Measurements from ENCODE around the gene CGA.

CGA gene

GRCh38 chr6:87092435-87092834 is 2.5 kb downstream of the CGA start:
- H3K4me3 ChIP-seq (ENCODE audit: low read depth, low read length), result no peak overlapping the region
- no peak for TF ChIP-seq CTCF (IDR thresholded peaks at IDR 0.05; ENCODE audit: low read depth, low read length)

DNA sequence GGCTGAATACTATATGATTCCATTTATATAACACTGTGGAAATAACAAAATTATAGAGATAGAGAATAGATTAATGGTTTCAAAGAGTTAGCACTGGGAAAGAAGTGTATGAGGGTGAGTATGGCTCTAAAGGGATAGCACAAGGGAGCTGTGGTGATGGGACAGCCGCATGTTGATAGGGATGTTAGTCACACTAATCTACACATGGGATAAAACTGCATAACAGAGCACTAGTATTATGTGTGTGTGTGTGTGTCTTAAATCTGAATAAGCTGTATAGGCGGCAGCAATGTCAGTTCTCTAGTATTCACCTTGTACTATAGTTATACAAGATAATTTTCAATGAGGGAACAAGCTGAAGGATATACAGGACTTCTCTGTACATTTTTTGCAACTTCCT is 5.8 kb downstream of the CGA start:
- no peak overlapping the region for H3K4me3 ChIP-seq (ENCODE audit: low read depth, low read length)
- TF ChIP-seq CTCF (IDR thresholded peaks at IDR 0.05; ENCODE audit: low read depth, low read length), result no peak

DNA sequence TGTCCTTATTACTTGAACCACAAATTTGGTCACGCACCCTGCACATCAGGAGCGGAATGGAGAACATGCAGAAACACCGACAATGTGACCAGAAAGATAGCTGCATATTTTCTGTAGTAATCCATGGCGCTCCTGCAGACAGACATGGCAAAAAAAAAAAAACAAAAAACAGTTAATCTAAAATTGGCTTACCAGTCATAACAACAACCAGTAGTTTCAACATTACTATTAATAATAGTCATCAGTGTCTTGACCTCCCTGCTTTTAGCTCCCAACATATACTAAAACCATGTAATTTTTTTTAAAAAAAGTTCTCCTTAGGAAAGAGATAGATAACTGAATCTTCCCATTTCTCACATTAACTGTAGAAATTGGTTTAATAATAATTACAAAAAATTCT is 6.8 kb downstream of the CGA start:
- no peak overlapping the region for H3K4me3 ChIP-seq (ENCODE audit: low read depth, low read length)
- TF ChIP-seq CTCF (IDR thresholded peaks at IDR 0.05; ENCODE audit: low read depth, low read length), result no peak

DNA sequence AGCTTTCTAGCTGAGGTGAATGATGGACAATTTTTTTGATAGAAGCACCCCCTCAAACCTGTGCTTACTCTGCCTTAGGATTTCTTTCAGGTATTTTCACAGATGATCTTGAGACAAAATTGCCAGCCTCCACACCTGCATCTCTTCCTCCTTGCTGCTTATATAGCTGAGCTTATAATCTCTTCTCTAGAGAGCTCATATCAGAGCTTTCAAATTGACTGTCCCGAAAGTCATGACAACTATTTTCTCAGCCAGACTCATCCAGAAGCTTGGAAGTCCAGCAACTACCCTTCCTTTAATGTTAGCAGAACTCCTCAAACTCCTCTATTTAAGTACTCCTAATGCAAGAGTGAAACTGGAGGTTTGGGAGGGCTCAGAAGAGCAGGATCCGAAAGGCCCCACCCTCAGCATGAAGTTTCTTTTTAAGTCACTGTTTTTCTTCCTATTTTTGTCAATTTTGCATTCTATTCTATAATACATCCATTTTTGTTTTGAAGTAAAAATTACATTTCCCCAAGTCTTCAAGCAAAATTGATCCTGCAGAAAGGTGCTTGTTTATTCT is 12.7 kb downstream of the CGA start:
- no peak for TF ChIP-seq CTCF (IDR thresholded peaks at IDR 0.05; ENCODE audit: low read depth, low read length)
- no peak overlapping the region for H3K4me3 ChIP-seq (ENCODE audit: low read depth, low read length)

- TF ChIP-seq CTCF (IDR thresholded peaks at IDR 0.05; ENCODE audit: low read depth, low read length), result peak; percentile 99
- no peak overlapping the region for H3K4me3 ChIP-seq (ENCODE audit: low read depth, low read length)
Observed at GRCh38 chr6:87078983-87079616, 15.8 kb downstream of the CGA start.

GRCh38 chr6:87075168-87075567 is 19.7 kb downstream of the CGA start:
- TF ChIP-seq CTCF (IDR thresholded peaks at IDR 0.05; ENCODE audit: low read depth, low read length), result no peak
- H3K4me3 ChIP-seq (ENCODE audit: low read depth, low read length), result no peak overlapping the region

DNA sequence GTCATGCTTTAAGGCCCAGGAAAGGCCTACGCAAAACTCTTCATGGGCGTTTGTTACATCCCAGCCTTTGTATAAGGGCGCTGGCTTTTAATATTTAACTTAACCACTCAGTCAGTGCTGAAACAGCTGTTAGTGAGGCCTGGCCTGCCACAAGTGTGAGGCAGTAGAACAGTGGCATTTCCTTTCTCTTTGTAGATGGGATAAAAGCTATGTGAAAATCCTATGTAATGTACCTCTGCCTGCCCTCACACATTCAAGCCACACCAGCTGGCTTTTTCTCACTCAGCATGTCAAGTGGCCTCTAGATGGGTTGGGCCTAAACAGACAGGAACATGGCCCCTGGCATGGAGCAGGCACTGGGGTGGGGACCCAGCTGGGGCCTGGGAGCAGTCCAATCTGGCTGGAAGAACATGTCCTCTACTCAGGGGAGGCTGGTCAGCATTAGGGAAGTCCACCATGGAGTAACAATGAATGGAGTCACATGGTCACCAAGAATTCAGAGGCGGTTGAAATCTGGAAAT is 20.7 kb downstream of the CGA start:
- H3K4me3 ChIP-seq (ENCODE audit: low read depth, low read length), result no peak overlapping the region
- no peak for TF ChIP-seq CTCF (IDR thresholded peaks at IDR 0.05; ENCODE audit: low read depth, low read length)

Data from WI38 (cell line).